IPS-18c (cell line): ENCODE results near the gene TXLNA.
"Not testable (repeated sequence)": the region's sequence is repeated elsewhere in the genome, so short reads cannot be mapped to it uniquely, and the experiment has no call there.

Source experiments
- H3K4me3 ChIP-seq: 2 replicates; pipeline ENCODE4 v1.7.0; 2013; ENCODE audit warnings: low read depth, mild to moderate bottlenecking, low read length, moderate library complexity; ENCODE audit not compliant: insufficient read depth
- H3K9me3 ChIP-seq: one replicate; pipeline ENCODE4 v1.6.1; 2013; ENCODE audit warnings: mild to moderate bottlenecking, low read length, moderate library complexity; ENCODE audit not compliant: control insufficient read depth, insufficient read depth

The TXLNA gene

GRCh38 chr1:32179443-32180185, at the start of gene TXLNA:
TSS of gene TXLNA (plus strand) at chr1:32179675. CDS start at chr1:32180346, 671 bp downstream.
- Histone ChIP-seq H3K9me3 (no peaks in the 10 kb centered on the region), H3K4me3 (peak within 1 kb of the TSS; percentile 68)

- not testable (repeated sequence) for H3K4me3 ChIP-seq, H3K9me3 ChIP-seq
These were observed 45.6 kb upstream of the TXLNA start for GRCh38 chr1:32133950-32134280.

- H3K9me3 ChIP-seq: peaks cover 2% of the 10 kb centered on the region
- no peak overlapping the region for H3K4me3 ChIP-seq
These were observed 42.4 kb upstream of the TXLNA start for GRCh38 chr1:32137111-32137510.

- Histone ChIP-seq H3K4me3 (no peak overlapping the region), H3K9me3 (peaks cover 2% of the 10 kb centered on the region)
These were observed 40.5 kb upstream of the TXLNA start for GRCh38 chr1:32138965-32139364.

- H3K4me3 ChIP-seq: no peak overlapping the region
These were observed 36.8 kb upstream of the TXLNA start for GRCh38 chr1:32142446-32143301.

GRCh38 chr1:32143302-32143695, 36.2 kb upstream of the TXLNA start:
- not testable (repeated sequence) for H3K9me3 ChIP-seq, H3K4me3 ChIP-seq

More at GRCh38 chr1:32142446-32143301, 36.8 kb upstream of the TXLNA start:
- peaks cover 3% of the 10 kb centered on the region for H3K9me3 ChIP-seq

GRCh38 chr1:32144033-32144432, 35.4 kb upstream of the TXLNA start:
- Histone ChIP-seq H3K9me3 (peaks cover 6% of the 10 kb centered on the region), H3K4me3 (no peak overlapping the region)

GRCh38 chr1:32147799-32148198, 31.7 kb upstream of the TXLNA start:
- H3K4me3 ChIP-seq, H3K9me3 ChIP-seq: not testable (repeated sequence)

GRCh38 chr1:32150847-32151246, 28.6 kb upstream of the TXLNA start:
- H3K9me3 ChIP-seq: peaks cover 6% of the 10 kb centered on the region
- H3K4me3 ChIP-seq: no peak overlapping the region

- H3K4me3 ChIP-seq: no peak overlapping the region
- peaks cover 6% of the 10 kb centered on the region for H3K9me3 ChIP-seq
These were observed 28.1 kb upstream of the TXLNA start for GRCh38 chr1:32151319-32151787.

- Histone ChIP-seq H3K9me3 (no peaks in the 10 kb centered on the region), H3K4me3 (no peak overlapping the region)
These were observed 20.3 kb upstream of the TXLNA start for GRCh38 chr1:32159189-32159588.

- H3K9me3 ChIP-seq: no peaks in the 10 kb centered on the region
- H3K4me3 ChIP-seq: no peak overlapping the region
These were observed 16.1 kb upstream of the TXLNA start for GRCh38 chr1:32163405-32163804.

- H3K9me3 ChIP-seq, H3K4me3 ChIP-seq: not testable (repeated sequence)
These were observed 13.8 kb upstream of the TXLNA start for GRCh38 chr1:32165633-32166032.

GRCh38 chr1:32170991-32171390, 8.5 kb upstream of the TXLNA start:
- Histone ChIP-seq H3K4me3 (no peak overlapping the region), H3K9me3 (no peaks in the 10 kb centered on the region)

GRCh38 chr1:32172621-32173245, 6.7 kb upstream of the TXLNA start:
- H3K4me3 ChIP-seq: no peak overlapping the region

GRCh38 chr1:32178380-32179192, 889 bp upstream of the TXLNA start:
- Histone ChIP-seq H3K9me3 (no peaks in the 10 kb centered on the region), H3K4me3 (peak overlapping the region; percentile 43; the same call in 1 of the 2 replicates)

More at GRCh38 chr1:32172621-32173245, 6.7 kb upstream of the TXLNA start:
- no peaks in the 10 kb centered on the region for H3K9me3 ChIP-seq

- peak overlapping the region; percentile 43; the same call in 1 of the 2 replicates for H3K4me3 ChIP-seq
- no peaks in the 10 kb centered on the region for H3K9me3 ChIP-seq
These were observed 357 bp upstream of the TXLNA start for GRCh38 chr1:32179193-32179442.
